RPMI7951 (cell line): ENCODE results near the gene ZFAND2A. TPM values are rescaled to one million over a fixed set of nuclear protein-coding genes. Genes with fewer than 3 reads are reported as not detected.
"Not testable (repeated sequence)": the region's sequence is repeated elsewhere in the genome, so short reads cannot be mapped to it uniquely, and the experiment has no call there.

Source experiments
- DNase-seq: peaks from one replicate; pipeline ENCODE4 v3.0.0-alpha.2; 2012; ENCODE audit warnings: low read depth
- total RNA-seq: library from RNA; depleted of rRNA; stranded (reverse); fragments of >200 nt; shearing (Covaris generic); gene quantifications from 2 replicates; pipeline ENCODE4 v1.2.3, GENCODE V29; 2014

The ZFAND2A gene
- total RNA-seq, 1 experiment from 2014 or later: 33.0 TPM

GRCh38 chr7:1151653-1152425, 8.2 kb downstream of the ZFAND2A start:
- DNase-seq: no peak

GRCh38 chr7:1151156-1151555, 8.8 kb downstream of the ZFAND2A start:
- no peak for DNase-seq

- DNase-seq: no peak
Observed at GRCh38 chr7:1150400-1151002, 9.5 kb downstream of the ZFAND2A start.

- DNase-seq: no peak
Observed at GRCh38 chr7:1149351-1149794, 10.6 kb downstream of the ZFAND2A start.

GRCh38 chr7:1147873-1148272, 12.1 kb downstream of the ZFAND2A start:
- not testable (repeated sequence) for DNase-seq

- peak; percentile 53 for DNase-seq
Observed at GRCh38 chr7:1144269-1144771, 15.7 kb downstream of the ZFAND2A start.

GRCh38 chr7:1143031-1143430, 17.0 kb downstream of the ZFAND2A start:
- not testable (repeated sequence) for DNase-seq

- DNase-seq: no peak
Observed at GRCh38 chr7:1142051-1142635, 17.9 kb downstream of the ZFAND2A start.

GRCh38 chr7:1141651-1142050, 18.3 kb downstream of the ZFAND2A start:
- no peak for DNase-seq

GRCh38 chr7:1140476-1141104, 19.4 kb downstream of the ZFAND2A start:
- DNase-seq: no peak

- no peak for DNase-seq
Observed at GRCh38 chr7:1137517-1138167, 22.4 kb downstream of the ZFAND2A start.

- no peak for DNase-seq
Observed at GRCh38 chr7:1136841-1137516, 23.0 kb downstream of the ZFAND2A start.

- DNase-seq: no peak
Observed at GRCh38 chr7:1134951-1135350, 25.0 kb downstream of the ZFAND2A start.

- DNase-seq: no peak
Observed at GRCh38 chr7:1131471-1132265, 28.3 kb downstream of the ZFAND2A start.

GRCh38 chr7:1130021-1130990, 29.7 kb downstream of the ZFAND2A start:
- no peak for DNase-seq

GRCh38 chr7:1129431-1129830, 30.6 kb downstream of the ZFAND2A start:
- DNase-seq: no peak

GRCh38 chr7:1127001-1127400, 33.0 kb downstream of the ZFAND2A start:
- DNase-seq: no peak

GRCh38 chr7:1125603-1125969, 34.4 kb downstream of the ZFAND2A start:
- DNase-seq: no peak
